ENCODE measurements around the gene PAPPA2. TPM values are rescaled to one million over a fixed set of nuclear protein-coding genes. Genes with fewer than 3 reads are reported as not detected.

The PAPPA2 gene
- total RNA-seq, 1 experiment from 2014 or later = not detected

- no peak overlapping the region for H3K4me3 ChIP-seq (ENCODE audit: low read length)
- TF ChIP-seq CTCF (conservative IDR thresholded peaks at IDR 0.05; ENCODE audit: low read depth, low read length) = no peak
- no peak for TF ChIP-seq EZH2 (IDR thresholded peaks at IDR 0.05; ENCODE audit: low read length, unreplicated experiment)
- no peak for TF ChIP-seq EZH2phosphoT487 (IDR thresholded peaks at IDR 0.05; ENCODE audit: borderline replicate concordance, low read length)
Observed at GRCh38 chr1:176877557-176877956, 414.6 kb downstream of the PAPPA2 start.

GRCh38 chr1:176878750-176879536 lies 416.0 kb downstream of the PAPPA2 start:
- TF ChIP-seq EZH2 (IDR thresholded peaks at IDR 0.05; ENCODE audit: low read length, unreplicated experiment) (no peak), CTCF (conservative IDR thresholded peaks at IDR 0.05; ENCODE audit: low read depth, low read length) (peak; percentile 38; the same call in 1 of the 2 replicates), EZH2phosphoT487 (IDR thresholded peaks at IDR 0.05; ENCODE audit: borderline replicate concordance, low read length) (no peak)
- intact Hi-C loops (cut with micrococcal nuclease) = no loop called here
- Histone ChIP-seq H3K4me3 (ENCODE audit: low read length) (no peak overlapping the region), H3K4me2 (ENCODE audit: low read length) (no peak overlapping the region), H3K9me3 (ENCODE audit: low read length) (no peaks in the 10 kb centered on the region), H3K79me2 (ENCODE audit: low read length) (no peaks in the 10 kb centered on the region), H2AFZ (ENCODE audit: low read length) (no peak overlapping the region), H3F3A (ENCODE audit: low read length, unreplicated experiment) (no peaks in the 10 kb centered on the region), H4K20me1 (ENCODE audit: low read length) (no peaks in the 10 kb centered on the region), H3K9ac (ENCODE audit: low read length) (no peak overlapping the region), H3K36me3 (ENCODE audit: low read depth, low read length) (no peaks in the 10 kb centered on the region), H3K4me1 (ENCODE audit: insufficient read depth, low read length) (no peaks in the 10 kb centered on the region), H3K27me3 (ENCODE audit: low read length) (peaks cover 28% of the 10 kb centered on the region), H3K9me2 (replicated peaks; ENCODE audit: low read length) (no peaks in the 10 kb centered on the region), H3K27ac (ENCODE audit: low read length) (no peak overlapping the region)
- no TSS peak for BruUV-seq (replicated peaks)
- CTCF ChIA-PET = no interaction called here
- POLR2A ChIA-PET (ENCODE audit: unreplicated experiment) = no interaction called here
- no peak for ATAC-seq
- no peak for DNase-seq

More at GRCh38 chr1:176877557-176877956, 414.6 kb downstream of the PAPPA2 start:
- Histone ChIP-seq H3K9ac (ENCODE audit: low read length) (no peak overlapping the region), H3K4me1 (ENCODE audit: insufficient read depth, low read length) (no peaks in the 10 kb centered on the region), H3K9me3 (ENCODE audit: low read length) (no peaks in the 10 kb centered on the region), H3K9me2 (replicated peaks; ENCODE audit: low read length) (no peaks in the 10 kb centered on the region), H3K27ac (ENCODE audit: low read length) (no peak overlapping the region), H2AFZ (ENCODE audit: low read length) (no peak overlapping the region), H3K4me2 (ENCODE audit: low read length) (no peak overlapping the region), H3K36me3 (ENCODE audit: low read depth, low read length) (no peaks in the 10 kb centered on the region), H4K20me1 (ENCODE audit: low read length) (no peaks in the 10 kb centered on the region), H3F3A (ENCODE audit: low read length, unreplicated experiment) (no peaks in the 10 kb centered on the region), H3K27me3 (ENCODE audit: low read length) (peaks cover 35% of the 10 kb centered on the region), H3K79me2 (ENCODE audit: low read length) (no peaks in the 10 kb centered on the region)
- BruUV-seq (replicated peaks) = no TSS peak
- DNase-seq (no peak), ATAC-seq (no peak)
- intact Hi-C loops (cut with micrococcal nuclease) = no loop called here
- ChIA-PET POLR2A (ENCODE audit: unreplicated experiment) (no interaction called here), CTCF (no interaction called here)
